GM18526 (cell line): ENCODE measurements around the gene NEXMIF.

Experiments
- POLR2A ChIP-seq: IDR thresholded peaks from 3 replicates; pipeline ENCODE4 v1.6.1; 2011; ENCODE audit not compliant: insufficient read length; ENCODE audit errors: extremely low read depth

Gene NEXMIF

GRCh38 chrX:74925225-74926088, at the start of gene NEXMIF:
NEXMIF (minus strand) TSS chrX:74925452.
- TF ChIP-seq POLR2A, result no peak

GRCh38 chrX:74949717-74950116, 24.5 kb upstream of the NEXMIF start:
- no peak for TF ChIP-seq POLR2A

- TF ChIP-seq POLR2A, result no peak
These were observed 15.2 kb upstream of the NEXMIF start for GRCh38 chrX:74940414-74940813.

GRCh38 chrX:74931214-74931613, 6.0 kb upstream of the NEXMIF start:
- TF ChIP-seq POLR2A, result no peak

- no peak for TF ChIP-seq POLR2A
These were observed 615 bp downstream of the NEXMIF start for GRCh38 chrX:74924449-74925224.

GRCh38 chrX:74923942-74924448, 1.3 kb downstream of the NEXMIF start:
- no peak for TF ChIP-seq POLR2A

GRCh38 chrX:74922922-74923543, 2.2 kb downstream of the NEXMIF start:
- TF ChIP-seq POLR2A, result no peak

GRCh38 chrX:74911494-74911893, 13.8 kb downstream of the NEXMIF start:
- TF ChIP-seq POLR2A, result no peak

- TF ChIP-seq POLR2A, result no peak
These were observed 18.8 kb downstream of the NEXMIF start for GRCh38 chrX:74906417-74906816.

GRCh38 chrX:74902806-74903205, 22.4 kb downstream of the NEXMIF start:
- no peak for TF ChIP-seq POLR2A

GRCh38 chrX:74892561-74892960, 32.7 kb downstream of the NEXMIF start:
- no peak for TF ChIP-seq POLR2A

GRCh38 chrX:74890676-74891430, 34.4 kb downstream of the NEXMIF start:
- TF ChIP-seq POLR2A, result no peak

- TF ChIP-seq POLR2A, result no peak
These were observed 59.5 kb downstream of the NEXMIF start for GRCh38 chrX:74865725-74866124.

- TF ChIP-seq POLR2A, result no peak
These were observed 72.0 kb downstream of the NEXMIF start for GRCh38 chrX:74853255-74853654.

- no peak for TF ChIP-seq POLR2A
These were observed 89.7 kb downstream of the NEXMIF start for GRCh38 chrX:74835566-74835965.
